Fibroblast of mammary gland (primary cell): Measurements from ENCODE around the gene PRDX1.

Source experiments
- DNase-seq: peaks from one replicate; pipeline ENCODE4 v3.0.0-alpha.2; 2010; ENCODE audit warnings: low read depth
- H3K4me3 ChIP-seq: 2 replicates; pipeline ENCODE4 v1.5.1; 2011; ENCODE audit warnings: low read depth, mild to moderate bottlenecking, low read length, moderate library complexity; ENCODE audit not compliant: control insufficient read depth
- TF ChIP-seq, protein P1 (sequence below): conservative IDR thresholded peaks from 2 replicates; pipeline ENCODE4 v1.5.1; 2011; ENCODE audit warnings: low read depth, low read length, inconsistent platforms; ENCODE audit not compliant: control insufficient read depth, insufficient read depth

PRDX1 gene

DNA sequence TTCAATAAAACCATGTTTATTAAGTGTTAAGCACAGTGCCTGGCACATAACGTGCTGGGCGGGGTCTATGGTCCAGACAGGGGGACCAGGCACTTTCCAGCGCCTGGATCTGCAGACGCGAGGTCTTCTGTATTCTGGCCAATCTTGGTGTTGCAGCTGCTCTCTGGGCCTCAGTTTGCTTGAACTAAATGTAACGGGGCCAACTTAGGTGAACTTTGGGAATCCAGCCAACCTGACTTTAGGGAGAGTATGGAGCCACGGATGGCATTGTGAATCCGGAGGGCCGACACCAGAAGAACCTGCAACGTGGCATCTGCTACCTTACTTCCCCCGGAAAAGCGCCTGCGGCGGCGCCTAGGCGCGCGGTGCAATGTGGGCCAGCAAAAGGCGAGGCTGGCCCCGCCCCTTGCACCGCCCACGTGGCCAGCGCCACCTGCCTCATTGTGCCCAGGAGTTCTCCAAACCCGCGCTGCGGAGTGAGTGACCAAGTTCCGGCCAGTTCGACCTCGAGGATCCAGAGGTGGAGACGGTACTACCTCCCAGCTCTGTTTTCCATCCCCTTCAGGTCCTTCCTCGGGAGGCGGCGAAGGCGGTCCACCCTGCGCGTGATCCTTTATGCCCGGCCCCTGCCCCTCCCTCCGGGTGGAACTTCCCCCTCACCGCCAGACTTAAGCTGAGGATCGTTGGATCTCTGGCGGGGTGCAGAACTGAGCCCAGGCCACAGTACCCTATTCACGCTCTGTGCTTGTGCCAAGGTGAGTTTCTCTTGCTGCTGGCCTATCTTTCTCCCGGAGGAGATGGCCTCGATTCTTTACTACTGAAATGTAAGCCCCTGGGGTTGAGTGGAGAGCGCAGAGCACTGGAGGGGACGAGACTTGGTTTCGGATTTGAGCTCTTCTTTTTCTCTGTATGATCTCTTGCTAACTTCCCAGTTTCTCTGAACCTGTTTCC lies 29.0 kb upstream of the PRDX1 start, which contains the start of gene AKR1A1:
Gene AKR1A1 (plus strand): TSS at position 426 of the 951 bp plus-strand sequence. CDS start 10,969 bp downstream, outside the sequence.
- H3K4me3 ChIP-seq: peak within 1 kb of the TSS; percentile 98
- DNase-seq: peak; percentile 78
- TF ChIP-seq, protein P1, sequence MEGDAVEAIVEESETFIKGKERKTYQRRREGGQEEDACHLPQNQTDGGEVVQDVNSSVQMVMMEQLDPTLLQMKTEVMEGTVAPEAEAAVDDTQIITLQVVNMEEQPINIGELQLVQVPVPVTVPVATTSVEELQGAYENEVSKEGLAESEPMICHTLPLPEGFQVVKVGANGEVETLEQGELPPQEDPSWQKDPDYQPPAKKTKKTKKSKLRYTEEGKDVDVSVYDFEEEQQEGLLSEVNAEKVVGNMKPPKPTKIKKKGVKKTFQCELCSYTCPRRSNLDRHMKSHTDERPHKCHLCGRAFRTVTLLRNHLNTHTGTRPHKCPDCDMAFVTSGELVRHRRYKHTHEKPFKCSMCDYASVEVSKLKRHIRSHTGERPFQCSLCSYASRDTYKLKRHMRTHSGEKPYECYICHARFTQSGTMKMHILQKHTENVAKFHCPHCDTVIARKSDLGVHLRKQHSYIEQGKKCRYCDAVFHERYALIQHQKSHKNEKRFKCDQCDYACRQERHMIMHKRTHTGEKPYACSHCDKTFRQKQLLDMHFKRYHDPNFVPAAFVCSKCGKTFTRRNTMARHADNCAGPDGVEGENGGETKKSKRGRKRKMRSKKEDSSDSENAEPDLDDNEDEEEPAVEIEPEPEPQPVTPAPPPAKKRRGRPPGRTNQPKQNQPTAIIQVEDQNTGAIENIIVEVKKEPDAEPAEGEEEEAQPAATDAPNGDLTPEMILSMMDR: no peak

DNA sequence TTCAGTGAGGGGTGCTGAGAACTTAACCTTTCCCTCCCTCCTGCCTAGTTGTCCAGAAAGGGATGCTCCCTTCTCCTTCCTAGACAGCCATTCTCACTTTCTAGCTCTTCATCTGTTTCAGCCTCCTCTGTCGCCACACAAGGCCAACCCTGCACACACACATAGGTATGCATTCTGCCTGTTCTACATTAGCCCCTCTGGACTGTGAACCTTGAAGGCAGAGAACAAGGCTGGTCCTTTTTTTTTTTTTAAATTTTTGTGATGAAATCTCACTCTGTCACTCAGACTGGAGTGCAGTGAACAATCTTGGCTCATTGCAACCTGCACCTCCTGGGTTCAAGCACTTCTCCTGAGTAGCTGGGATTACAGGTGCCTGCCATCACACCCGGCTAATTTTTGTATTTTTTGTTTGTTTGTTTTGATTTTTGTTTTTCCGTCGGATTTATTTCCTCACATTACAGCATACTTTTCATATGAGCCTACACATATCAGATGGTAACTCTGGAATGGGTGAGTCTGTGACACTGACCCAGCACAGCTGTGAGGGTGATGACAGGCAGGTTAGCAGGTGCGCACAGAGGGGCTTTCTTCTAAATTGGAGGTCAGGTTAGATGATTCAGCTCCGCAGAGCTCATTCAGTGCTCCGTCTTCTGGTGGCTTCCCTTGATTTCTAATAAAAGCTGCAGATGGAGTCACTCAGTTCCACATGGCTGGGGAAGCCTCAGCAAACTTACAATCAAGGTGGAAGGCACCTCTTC lies 24.0 kb upstream of the PRDX1 start:
- no peak for DNase-seq
- H3K4me3 ChIP-seq: no peak overlapping the region
- TF ChIP-seq, protein P1: no peak

DNA sequence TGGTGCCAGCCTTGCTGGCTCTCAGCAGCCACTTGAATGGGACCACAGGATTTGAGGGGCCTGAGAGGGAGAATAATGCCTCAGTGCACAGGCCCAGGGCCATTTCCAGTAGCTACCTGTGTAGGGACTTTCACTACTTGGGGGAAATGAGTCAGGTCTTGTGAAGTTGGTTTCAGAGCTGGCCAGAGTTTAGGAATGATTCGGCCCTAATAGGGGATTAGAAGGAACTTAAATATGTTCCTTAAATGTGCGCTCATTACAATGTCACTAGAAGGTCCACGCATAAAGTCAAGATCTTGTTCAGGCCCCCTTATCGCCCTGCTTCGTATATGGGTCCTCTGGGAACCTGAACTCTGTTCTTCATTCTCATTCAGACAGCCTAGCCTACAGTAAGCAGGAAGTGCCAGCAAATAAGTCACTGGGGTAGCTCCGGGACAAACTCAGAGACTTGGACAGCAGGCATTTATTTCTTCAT lies 23.4 kb upstream of the PRDX1 start:
- TF ChIP-seq, protein P1: no peak
- no peak for DNase-seq
- no peak overlapping the region for H3K4me3 ChIP-seq

DNA sequence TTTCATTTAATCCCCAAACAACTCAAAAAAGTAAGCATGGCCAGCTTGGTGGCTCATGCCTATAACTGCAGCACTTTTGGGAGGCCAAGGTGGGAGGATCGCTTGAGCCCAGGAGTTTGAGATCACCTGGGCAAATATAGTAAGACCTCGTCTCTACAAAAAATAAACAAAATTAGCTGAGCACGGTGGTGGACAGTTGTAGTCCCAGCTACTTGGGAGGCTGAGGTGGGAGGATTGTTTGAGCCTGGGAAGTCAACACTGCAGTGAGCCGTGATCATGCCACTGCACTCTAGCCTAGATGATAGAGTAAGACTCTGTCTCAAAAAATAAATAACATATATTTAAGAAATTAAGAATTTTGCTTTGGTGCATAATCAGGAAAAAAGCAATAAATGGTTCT lies 22.8 kb upstream of the PRDX1 start:
- TF ChIP-seq, protein P1: no peak
- no peak overlapping the region for H3K4me3 ChIP-seq
- DNase-seq: no peak

DNA sequence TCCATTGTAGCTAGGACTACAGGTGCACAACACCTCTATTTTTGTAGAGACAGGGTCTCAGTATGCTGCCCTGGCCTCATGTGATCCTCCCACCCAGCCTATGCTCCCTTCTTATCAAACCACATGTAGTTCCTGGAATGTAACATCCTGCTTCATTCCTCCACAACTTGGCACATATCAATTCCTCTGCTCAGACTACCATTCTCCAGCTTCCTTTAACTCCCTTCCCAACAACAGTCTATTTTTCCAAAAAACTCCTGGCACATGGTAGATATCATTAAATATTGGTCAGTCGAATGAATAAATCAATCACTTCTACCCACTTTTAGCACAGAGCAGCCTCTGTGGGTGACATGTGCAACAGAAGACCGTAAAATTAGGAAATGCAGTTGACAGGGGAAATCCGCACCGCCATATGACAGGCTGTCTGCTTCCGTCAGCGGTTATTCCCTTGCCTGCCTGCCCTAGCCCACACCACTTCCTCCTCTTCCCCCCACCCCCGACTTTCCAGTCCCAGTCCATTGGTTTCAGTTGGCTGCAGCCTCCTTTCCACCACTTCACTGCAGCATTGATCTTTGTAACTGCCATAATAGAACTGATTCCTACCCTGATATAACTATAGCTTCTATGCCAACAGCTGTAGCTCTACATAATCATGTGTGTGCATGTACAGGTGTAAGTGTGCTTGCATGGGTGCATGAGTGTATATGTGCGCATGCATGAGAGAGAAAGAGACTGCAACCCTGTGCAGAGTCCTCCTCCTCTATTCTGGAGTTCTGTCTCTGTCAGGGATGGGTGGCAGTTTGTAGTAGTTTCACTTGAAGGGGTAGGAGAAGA lies 22.1 kb upstream of the PRDX1 start:
- TF ChIP-seq, protein P1: no peak
- no peak overlapping the region for H3K4me3 ChIP-seq
- no peak for DNase-seq

DNA sequence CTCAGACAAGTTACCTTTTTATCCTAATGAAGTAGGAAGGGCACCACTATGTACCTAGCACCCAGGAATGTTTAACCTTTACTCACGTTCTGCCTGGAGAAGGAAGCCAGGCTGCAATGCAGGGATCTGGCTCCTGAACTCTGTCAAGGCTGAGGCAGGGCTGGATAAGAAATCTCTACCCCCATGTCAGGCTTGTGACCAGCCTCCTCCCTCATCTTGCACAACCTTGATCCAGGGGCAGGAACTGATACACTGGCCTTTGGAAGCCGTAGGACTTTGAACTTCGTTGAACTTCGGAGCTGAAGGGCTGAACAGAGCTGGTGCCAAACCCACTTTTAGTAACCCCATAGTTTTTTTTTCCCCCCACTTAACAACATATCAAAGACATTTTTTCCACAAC lies 20.9 kb upstream of the PRDX1 start:
- no peak for DNase-seq
- H3K4me3 ChIP-seq: no peak overlapping the region
- TF ChIP-seq, protein P1: no peak
